HEK293T (cell line): ENCODE results near the gene IFITM1.

Experiments used
- FOXK2 ChIP-seq: fragments of 450-650 bp; IDR thresholded peaks from 2 replicates; pipeline ENCODE4 v1.6.1; 2016; ENCODE audit warnings: mild to moderate bottlenecking
- FOXM1 ChIP-seq: fragments of 450-650 bp; IDR thresholded peaks from 2 replicates; pipeline ENCODE4 v1.6.1; 2017; ENCODE audit warnings: mild to moderate bottlenecking, borderline replicate concordance
- TARDBP ChIP-seq: fragments of 450-650 bp; IDR thresholded peaks from 2 replicates; pipeline ENCODE4 v1.6.1; 2016

GRCh38 chr11:353179-353873 lies 39.5 kb downstream of the IFITM1 start:
- TF ChIP-seq FOXK2 (no peak), FOXM1 (no peak), TARDBP (no peak)
